HG03060 (cell line): Measurements from ENCODE around the gene RALGPS2.

Source experiments
- ATAC-seq: cut with Tn5 transposase; IDR thresholded peaks from one replicate; pipeline ENCODE4 v1.9.1; 2021; ENCODE audit warnings: low read depth, moderate number of reproducible peaks; ENCODE audit not compliant: unreplicated experiment

Gene RALGPS2

GRCh38 chr1:178959543-178960460 is 234.8 kb downstream of the RALGPS2 start:
- ATAC-seq = no peak

DNA sequence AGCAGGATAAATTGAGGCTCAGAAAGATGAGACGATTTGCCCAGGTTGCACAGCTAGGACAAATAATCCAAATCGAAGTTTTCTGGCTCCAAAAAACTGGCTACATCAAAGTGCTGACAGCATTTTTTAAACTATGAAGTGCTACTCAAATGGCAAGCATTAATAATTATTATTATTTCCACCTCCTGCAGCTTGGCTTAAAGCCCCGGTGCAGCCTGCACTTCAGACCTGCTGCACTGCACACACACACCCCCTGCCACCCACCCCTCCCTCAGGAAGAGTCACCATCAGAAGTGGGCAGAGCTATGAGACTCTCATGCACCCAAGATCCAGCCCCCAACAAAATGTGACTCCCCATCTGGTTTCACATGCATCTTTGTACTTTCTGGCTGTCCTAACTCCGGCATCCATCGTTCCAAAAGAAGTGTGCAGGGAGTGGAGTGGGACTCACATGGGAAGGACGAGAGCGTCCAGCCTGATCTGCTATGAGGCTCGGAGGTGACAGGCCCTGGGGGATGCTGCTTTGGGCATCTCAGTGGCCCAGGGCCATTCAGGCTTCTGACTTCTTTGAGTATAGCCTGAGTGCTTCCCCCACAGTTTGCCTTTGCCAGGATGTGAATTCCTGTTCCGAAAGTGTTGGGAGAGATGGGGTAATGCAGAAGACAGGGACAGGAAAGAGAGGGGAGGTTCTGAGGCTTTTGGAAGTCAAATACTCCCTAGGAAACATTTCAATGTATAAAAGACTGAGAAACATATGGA is 235.6 kb downstream of the RALGPS2 start:
- no peak for ATAC-seq

GRCh38 chr1:178961331-178961730 is 236.3 kb downstream of the RALGPS2 start:
- no peak for ATAC-seq

GRCh38 chr1:178961868-178962267 is 236.8 kb downstream of the RALGPS2 start:
- no peak for ATAC-seq

DNA sequence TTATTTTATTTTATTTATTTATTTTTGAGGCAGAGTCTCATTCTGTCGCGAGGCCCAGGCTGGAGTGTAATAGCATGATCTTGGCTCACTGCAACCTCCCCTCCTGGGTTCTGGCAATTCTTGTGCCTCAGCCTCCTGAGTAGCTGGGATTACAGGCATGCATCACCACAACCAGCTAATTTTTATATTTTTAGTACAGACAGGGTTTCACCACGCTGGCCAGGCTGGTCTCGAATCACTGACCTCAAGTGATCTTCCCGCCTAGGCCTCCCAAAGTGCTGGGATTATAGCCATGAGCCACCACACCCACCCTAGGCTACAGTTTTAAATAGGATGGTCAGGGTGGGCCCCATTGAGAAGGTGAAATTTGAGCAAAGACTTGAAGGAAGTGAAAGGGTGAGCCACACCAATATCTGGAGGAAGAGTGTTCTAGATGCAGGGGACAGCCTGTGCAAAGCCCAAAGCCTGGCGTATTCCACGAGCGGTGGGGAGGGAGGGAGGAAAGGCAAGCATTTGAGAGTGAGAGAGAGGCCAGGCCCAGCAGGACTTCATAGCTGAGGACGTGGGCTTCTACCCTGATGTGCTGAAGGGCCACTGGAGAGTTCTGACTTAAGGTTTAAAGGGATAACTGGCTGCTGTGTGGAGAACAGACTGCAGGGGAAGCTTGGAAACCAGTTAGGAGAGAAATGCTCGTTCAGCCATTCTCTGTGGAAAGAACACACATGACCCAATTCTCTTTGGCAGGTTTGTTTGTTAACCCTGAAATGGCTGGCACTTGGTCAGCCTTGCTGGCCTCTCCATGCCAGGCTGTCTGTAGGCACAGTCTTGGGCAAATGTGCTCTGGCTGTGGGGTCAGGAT is 238.0 kb downstream of the RALGPS2 start:
- ATAC-seq = no peak

DNA sequence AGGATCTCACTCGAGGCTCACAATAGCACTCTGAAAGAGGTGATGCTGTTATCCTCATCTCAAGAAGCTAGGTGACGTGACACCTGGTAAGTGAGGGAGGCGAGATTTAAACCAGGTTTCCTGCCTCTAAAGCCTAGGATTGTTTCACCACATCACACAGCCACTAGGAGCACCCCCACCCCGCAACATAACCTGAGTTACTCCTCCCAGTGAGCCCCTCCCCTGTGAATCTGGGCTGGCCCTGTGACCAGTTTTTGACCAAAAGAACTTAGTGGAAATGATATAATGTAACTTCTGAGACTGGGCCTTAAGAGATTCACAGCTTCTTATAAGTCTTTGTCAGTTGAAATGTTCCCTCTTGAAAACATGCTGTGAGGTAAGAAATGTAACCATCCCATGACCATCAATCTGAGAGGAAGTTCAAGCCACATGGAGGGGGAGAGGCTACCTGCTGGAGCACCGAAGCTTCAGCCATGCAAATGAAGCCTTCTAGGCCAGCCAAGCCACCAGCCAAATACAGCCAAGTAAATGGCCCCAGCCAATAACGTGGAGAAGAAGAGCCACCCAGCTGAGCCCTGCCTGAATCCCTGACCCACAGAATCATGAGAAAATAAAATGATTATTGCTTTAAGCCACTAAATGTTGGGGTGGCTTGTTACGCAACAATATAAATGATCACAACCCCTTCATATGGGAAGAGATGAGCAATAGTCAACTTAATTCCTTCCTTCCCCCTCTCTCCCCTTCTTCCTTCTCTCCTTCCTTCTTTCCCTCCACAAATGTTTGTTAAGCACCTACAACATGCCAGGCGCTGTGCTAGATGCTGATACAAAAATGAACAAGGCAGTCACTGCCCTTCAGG is 239.7 kb downstream of the RALGPS2 start:
- ATAC-seq = no peak

DNA sequence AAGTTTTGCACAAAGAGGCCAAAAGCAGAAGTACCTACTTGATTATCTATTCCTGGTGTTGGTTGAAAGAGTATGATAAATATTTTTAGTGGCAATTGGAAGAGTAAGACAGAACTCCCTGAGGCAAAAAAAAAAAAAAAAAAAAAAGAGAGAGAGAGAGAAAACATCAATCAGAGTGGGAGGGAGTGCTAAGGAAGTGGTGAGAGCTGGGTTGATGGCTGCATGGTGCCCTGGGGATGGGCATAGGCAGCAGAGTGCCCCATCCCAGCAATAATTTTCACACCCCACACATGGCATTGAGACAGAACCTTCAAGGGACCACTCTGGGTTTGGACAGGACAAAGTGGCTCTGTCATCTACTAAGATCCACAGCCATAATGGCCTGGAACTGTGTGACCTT is 241.3 kb downstream of the RALGPS2 start:
- ATAC-seq = no peak

GRCh38 chr1:178969226-178969987 is 244.4 kb downstream of the RALGPS2 start:
- no peak for ATAC-seq

GRCh38 chr1:178970184-178970583 is 245.1 kb downstream of the RALGPS2 start:
- ATAC-seq = no peak
